OCI-LY7 (cell line): ENCODE measurements around the gene OSER1.

ENCODE experiments used
- CTCF ChIP-seq: fragments of 200-600 bp; sonication (generic); conservative IDR thresholded peaks from 2 replicates; pipeline ENCODE4 v1.5.1; 2014; ENCODE audit warnings: mild to moderate bottlenecking, antibody characterized with exemption, low read length, moderate library complexity, mixed read lengths
- EZH2phosphoT487 ChIP-seq: fragments of 200-600 bp; sonication (generic); IDR thresholded peaks from 2 replicates; pipeline ENCODE4 v1.6.1; 2018; ENCODE audit warnings: low read depth, borderline replicate concordance, mild to moderate bottlenecking, mixed run types, antibody characterized with exemption, low read length, moderate library complexity, mixed read lengths

- no peak for TF ChIP-seq CTCF
- no peak for TF ChIP-seq EZH2phosphoT487
Measured at GRCh38 chr20:44222027-44222426, 11.5 kb upstream of the OSER1 start.
